Measurements from ENCODE around the gene TAB3.

Gene TAB3

GRCh38 chrX:30858098-30858497 lies 31.0 kb downstream of the TAB3 start:
- TF ChIP-seq, protein P1, sequence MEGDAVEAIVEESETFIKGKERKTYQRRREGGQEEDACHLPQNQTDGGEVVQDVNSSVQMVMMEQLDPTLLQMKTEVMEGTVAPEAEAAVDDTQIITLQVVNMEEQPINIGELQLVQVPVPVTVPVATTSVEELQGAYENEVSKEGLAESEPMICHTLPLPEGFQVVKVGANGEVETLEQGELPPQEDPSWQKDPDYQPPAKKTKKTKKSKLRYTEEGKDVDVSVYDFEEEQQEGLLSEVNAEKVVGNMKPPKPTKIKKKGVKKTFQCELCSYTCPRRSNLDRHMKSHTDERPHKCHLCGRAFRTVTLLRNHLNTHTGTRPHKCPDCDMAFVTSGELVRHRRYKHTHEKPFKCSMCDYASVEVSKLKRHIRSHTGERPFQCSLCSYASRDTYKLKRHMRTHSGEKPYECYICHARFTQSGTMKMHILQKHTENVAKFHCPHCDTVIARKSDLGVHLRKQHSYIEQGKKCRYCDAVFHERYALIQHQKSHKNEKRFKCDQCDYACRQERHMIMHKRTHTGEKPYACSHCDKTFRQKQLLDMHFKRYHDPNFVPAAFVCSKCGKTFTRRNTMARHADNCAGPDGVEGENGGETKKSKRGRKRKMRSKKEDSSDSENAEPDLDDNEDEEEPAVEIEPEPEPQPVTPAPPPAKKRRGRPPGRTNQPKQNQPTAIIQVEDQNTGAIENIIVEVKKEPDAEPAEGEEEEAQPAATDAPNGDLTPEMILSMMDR (conservative IDR thresholded peaks at IDR 0.05), result no peak
- no peak overlapping the region for H3K27ac ChIP-seq

DNA sequence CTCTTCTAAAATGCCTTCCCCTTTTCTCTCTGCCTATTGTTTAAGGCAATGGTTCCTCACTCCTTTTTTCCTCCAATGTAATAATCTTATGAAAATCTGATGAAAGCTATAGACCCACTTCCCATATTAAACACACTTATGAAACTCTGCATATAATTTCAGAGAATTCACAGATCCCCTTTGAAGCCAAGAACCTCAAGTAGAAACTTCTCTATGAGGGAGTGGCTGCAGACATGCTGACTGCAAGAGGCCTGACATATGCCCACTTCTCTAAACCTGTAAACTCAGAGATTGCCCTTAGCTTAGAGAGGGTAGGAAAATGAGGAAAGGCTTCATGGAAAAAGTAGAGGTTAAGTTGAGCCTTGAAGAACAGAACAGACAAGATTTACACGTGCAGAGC lies 37.6 kb downstream of the TAB3 start:
- H3K27ac ChIP-seq, result no peak overlapping the region
- TF ChIP-seq, protein P1 (conservative IDR thresholded peaks at IDR 0.05), result no peak

- TF ChIP-seq, protein P1 (conservative IDR thresholded peaks at IDR 0.05), result no peak
- H3K27ac ChIP-seq, result no peak overlapping the region
Observed at GRCh38 chrX:30835373-30835772, 53.7 kb downstream of the TAB3 start.

GRCh38 chrX:30833896-30834295 lies 55.2 kb downstream of the TAB3 start:
- H3K27ac ChIP-seq, result no peak overlapping the region
- TF ChIP-seq, protein P1 (conservative IDR thresholded peaks at IDR 0.05), result no peak

DNA sequence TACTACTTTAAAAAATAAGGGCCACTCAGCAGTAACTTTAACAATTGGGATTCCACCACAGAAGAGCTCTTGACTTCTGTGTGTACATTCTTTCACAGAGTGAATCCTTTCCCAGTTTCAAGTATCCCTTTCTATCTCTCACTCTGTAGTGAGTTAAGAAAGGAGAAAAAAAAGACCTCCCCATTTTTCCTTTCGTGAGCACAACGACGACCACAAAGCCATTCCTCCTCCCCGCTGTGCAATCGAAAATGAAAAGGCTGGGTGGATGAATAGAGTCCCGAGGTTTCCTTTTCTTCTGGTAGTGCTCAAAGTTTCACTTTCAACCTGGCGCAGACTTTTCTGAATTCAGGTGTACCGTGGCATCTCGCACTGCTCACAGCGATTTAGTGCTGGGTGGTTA lies 58.0 kb downstream of the TAB3 start:
- no peak overlapping the region for H3K27ac ChIP-seq
- TF ChIP-seq, protein P1 (conservative IDR thresholded peaks at IDR 0.05), result no peak

DNA sequence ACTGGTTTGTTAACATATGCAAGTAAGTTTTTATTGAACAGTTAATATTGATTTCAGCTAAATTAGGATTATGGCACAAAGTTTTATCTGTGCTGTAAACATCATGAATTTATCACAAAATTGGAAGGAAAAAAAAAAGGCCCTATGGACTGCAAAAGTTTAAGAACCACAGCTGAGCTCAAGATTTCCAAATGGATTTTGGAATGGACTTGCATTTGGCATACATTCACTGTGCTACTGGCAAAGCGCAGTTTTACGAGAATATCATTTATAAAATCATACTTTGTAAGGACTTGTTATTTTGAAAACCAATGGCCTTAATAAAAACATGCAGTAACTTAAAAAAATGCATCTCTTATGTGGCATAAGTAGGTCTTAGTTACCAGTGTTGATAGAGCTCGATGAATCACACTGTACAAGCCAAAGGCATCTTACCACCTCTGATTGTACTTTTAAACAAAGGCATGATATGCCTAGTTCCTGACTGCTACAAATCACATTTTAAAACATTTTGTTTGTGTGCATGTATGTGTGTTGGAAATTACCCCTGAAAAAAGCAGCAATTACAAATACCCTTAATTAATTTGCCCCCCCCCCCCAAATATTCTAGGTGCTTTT lies 58.6 kb downstream of the TAB3 start:
- no peak overlapping the region for H3K27ac ChIP-seq

GRCh38 chrX:30824275-30824674 lies 64.8 kb downstream of the TAB3 start:
- no peak overlapping the region for H3K27ac ChIP-seq
- TF ChIP-seq, protein P1 (conservative IDR thresholded peaks at IDR 0.05), result no peak

More for the DNA sequence above, 58.6 kb downstream of the TAB3 start:
- TF ChIP-seq, protein P1 (conservative IDR thresholded peaks at IDR 0.05), result no peak

All from VCaP (cell line).